ENCODE data around the gene TRPT1. TPM values are rescaled to one million over a fixed set of nuclear protein-coding genes. Genes with fewer than 3 reads are reported as not detected.

TRPT1 gene
- total RNA-seq, 2 experiments from 2014 or later: 18.2 to 18.3 TPM

DNA sequence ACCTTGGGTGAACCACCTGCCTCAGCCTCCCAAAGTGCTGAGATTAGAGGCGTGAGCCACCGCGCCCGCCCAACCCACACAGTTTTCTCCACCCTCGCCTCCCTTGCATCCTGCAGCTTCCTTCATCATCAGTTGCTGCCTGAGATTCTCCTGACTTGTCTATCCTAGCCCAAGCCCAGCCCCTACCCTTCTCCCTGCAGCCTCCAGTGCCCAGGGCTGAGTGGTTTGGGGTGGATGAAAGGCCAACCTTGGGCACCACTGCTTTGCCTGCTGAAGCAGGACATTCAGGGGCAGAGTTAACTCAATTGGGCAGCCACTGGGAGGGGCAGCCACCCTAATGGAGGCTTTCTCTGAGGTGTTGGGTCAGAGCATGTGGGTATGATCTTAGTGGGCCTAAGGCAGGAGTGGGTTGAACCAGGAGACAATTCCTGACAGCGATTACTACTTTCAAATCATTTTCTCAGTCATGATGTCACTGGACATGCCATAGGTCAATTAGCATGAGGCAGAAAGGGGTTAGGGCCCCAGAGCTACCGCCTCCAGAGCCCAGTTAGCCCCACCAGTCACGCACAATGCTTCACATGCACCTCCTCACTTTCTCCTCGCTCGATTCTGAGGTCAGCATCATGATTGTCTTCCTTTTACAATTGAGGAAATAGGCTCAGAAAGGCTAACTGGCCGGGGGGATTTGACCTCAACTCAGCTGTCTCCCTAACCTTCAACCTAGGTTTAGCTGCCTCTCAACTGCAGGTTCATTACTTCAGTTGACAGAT lies 13.9 kb upstream of the TRPT1 start:
- intact Hi-C loops (cut with micrococcal nuclease): loop anchor here (2.0 to 10.0 kb wide), 4 partner anchors 45 to 845 kb away; partner anchors contain the start of genes BAD, CDCA5, EHD1 and GPR137
- peaks cover 23% of the 10 kb centered on the region for H3K36me3 Mint-ChIP-seq (ENCODE audit: low read depth)
- CTCF ChIA-PET: interaction anchor here (2.7 kb wide), 1 partner anchor 61 kb away, joined by 6 read pairs; the partner anchor contains the start of gene CATSPERZ
- peaks cover 37% of the 10 kb centered on the region for H3K4me1 Mint-ChIP-seq (ENCODE audit: low read depth)
- H3K27me3 Mint-ChIP-seq (ENCODE audit: low read depth): no peaks in the 10 kb centered on the region
- peak overlapping the region; percentile 98 for H3K27ac Mint-ChIP-seq
- peak; percentile 40 for DNase-seq
- peak overlapping the region; percentile 92 for H3K4me3 Mint-ChIP-seq
- no peaks in the 10 kb centered on the region for H3K9me3 Mint-ChIP-seq

DNA sequence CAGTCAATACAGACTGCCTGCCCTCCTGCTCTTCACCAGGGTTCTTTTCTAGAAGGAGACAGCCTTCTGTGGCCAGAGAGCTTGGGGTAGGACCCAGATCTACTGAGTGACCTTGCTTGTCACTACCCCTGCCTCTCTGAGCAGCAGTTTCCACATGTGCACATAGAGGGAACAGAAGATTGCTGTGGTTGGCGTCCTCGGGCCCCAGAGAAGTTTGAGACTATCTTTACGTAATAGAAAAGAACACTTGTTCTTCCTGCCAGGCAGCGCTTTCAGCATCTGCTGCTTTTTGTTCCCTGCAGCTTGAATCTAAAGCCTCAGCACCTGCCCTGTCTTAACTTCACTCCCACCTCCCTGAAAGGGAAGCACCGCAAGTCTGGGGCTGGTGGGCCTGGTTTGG lies 13.0 kb upstream of the TRPT1 start:
- H3K4me1 Mint-ChIP-seq (ENCODE audit: low read depth): peaks cover 37% of the 10 kb centered on the region
- peak overlapping the region; percentile 98 for H3K27ac Mint-ChIP-seq
- CTCF ChIA-PET: interaction anchor here (0.7 to 2.7 kb wide), 3 partner anchors 41 to 66 kb away, joined by 3 to 6 read pairs (median 4); partner anchors contain the start of gene CATSPERZ

DNA sequence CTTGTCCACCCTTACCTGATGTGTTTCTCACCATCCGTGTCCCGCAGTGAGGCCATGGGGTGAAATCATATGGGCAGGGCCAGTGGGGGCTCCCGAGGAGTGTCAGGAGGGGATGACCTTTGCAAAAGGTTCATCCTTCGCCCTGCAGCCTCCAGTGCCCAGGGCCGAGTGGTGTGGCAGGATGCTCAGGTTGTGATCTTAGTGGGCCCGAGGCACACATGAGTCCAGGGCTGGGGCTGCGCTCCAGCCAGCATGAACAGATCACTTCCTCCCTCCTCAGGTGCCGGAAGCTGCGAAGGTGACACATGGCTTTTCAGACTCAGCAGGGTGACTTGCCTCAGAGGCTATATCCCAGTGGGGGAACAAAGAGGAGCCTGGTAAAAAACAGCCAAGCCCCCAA lies 12.1 kb upstream of the TRPT1 start:
- Mint-ChIP-seq H3K9me3 (no peaks in the 10 kb centered on the region), H3K4me3 (no peak overlapping the region), H3K27ac (peak overlapping the region; percentile 98), H3K27me3 (ENCODE audit: low read depth) (no peaks in the 10 kb centered on the region), H3K36me3 (ENCODE audit: low read depth) (peaks cover 14% of the 10 kb centered on the region), H3K4me1 (ENCODE audit: low read depth) (peaks cover 30% of the 10 kb centered on the region)
- intact Hi-C loops (cut with micrococcal nuclease): no loop called here
- DNase-seq: no peak
- CTCF ChIA-PET: interaction anchor here (0.8 to 2.7 kb wide), 3 partner anchors 47 to 67 kb away, joined by 3 to 6 read pairs (median 3); partner anchors contain the start of genes CATSPERZ and GPR137

More for the DNA sequence above, 13.0 kb upstream of the TRPT1 start:
- Mint-ChIP-seq H3K4me3 (peak overlapping the region; percentile 27), H3K36me3 (ENCODE audit: low read depth) (peaks cover 22% of the 10 kb centered on the region), H3K27me3 (ENCODE audit: low read depth) (no peaks in the 10 kb centered on the region), H3K9me3 (no peaks in the 10 kb centered on the region)
- intact Hi-C loops (cut with micrococcal nuclease): no loop called here
- DNase-seq: no peak

DNA sequence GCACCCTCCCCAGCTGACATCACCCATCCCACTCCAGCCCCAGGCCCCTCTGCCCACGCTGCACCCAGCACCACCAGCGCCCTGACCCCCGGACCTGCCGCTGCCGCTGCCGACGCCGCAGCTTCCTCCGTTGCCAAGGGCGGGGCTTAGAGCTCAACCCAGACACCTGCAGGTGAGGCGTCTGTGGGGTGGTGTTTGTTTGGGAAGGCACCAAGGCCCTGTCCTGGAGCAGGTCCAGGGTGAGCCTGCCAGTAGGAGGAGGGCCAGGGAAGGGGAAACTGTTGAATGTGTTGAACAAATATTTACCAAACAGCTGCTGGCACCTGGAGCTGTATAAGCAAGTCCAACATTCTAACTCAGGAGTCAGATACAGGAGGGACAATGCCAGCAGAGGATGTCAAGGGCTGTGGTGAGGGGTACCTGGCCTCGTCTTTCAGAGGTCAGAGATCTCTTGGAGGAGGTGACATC lies 11.5 kb upstream of the TRPT1 start:
- CTCF ChIA-PET: interaction anchor here (0.7 to 2.7 kb wide), 4 partner anchors 31 to 118 kb away, joined by 3 to 6 read pairs (median 4); partner anchors contain the start of genes CATSPERZ and FERMT3
- no peaks in the 10 kb centered on the region for H3K27me3 Mint-ChIP-seq (ENCODE audit: low read depth)
- H3K4me3 Mint-ChIP-seq: no peak overlapping the region
- intact Hi-C loops (cut with micrococcal nuclease): no loop called here
- H3K9me3 Mint-ChIP-seq: no peaks in the 10 kb centered on the region
- peaks cover 11% of the 10 kb centered on the region for H3K36me3 Mint-ChIP-seq (ENCODE audit: low read depth)
- peaks cover 27% of the 10 kb centered on the region for H3K4me1 Mint-ChIP-seq (ENCODE audit: low read depth)
- no peak for DNase-seq
- peak overlapping the region; percentile 59 for H3K27ac Mint-ChIP-seq

DNA sequence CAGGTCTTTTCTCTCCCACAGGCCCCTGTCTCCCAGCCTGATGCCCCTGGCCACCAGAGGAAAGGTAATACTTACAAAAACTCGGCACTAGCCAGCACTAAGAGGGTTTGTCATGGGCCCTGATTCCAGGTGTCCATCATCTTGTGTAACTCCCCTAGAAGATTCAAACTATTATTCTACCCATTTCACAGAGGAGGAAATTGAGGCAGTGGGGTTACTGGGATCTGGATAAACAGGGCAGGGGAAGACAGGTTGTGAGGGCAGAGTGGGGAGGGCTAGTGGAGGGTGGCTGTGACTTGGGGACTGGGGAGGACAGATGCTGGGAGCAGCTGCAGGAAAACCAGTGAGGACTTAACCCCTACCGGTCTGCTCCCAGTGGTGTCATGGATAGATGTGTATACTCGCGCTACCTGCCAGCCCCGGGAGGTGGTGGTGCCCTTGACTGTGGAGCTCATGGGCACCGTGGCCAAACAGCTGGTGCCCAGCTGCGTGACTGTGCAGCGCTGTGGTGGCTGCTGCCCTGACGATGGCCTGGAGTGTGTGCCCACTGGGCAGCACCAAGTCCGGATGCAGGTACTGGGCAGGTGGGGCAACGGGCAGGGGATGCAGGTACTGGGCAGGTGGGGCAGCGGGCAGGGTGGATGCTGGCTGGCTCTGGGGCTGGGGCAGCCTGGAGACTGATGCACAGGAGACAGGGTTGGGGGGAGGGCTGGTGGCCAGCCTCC lies 9.6 kb upstream of the TRPT1 start:
- intact Hi-C loops (cut with micrococcal nuclease): no loop called here
- peaks cover 35% of the 10 kb centered on the region for H3K4me1 Mint-ChIP-seq (ENCODE audit: low read depth)
- no peak for DNase-seq
- peak overlapping the region; percentile 59 for H3K27ac Mint-ChIP-seq
- no peaks in the 10 kb centered on the region for H3K27me3 Mint-ChIP-seq (ENCODE audit: low read depth)
- peaks cover 10% of the 10 kb centered on the region for H3K36me3 Mint-ChIP-seq (ENCODE audit: low read depth)
- H3K4me3 Mint-ChIP-seq: peak overlapping the region; percentile 81
- CTCF ChIA-PET: interaction anchor here (1.0 to 1.3 kb wide), 2 partner anchors 9 to 42 kb away, joined by 3 read pairs; no protein-coding TSS in a partner anchor
- no peaks in the 10 kb centered on the region for H3K9me3 Mint-ChIP-seq

DNA sequence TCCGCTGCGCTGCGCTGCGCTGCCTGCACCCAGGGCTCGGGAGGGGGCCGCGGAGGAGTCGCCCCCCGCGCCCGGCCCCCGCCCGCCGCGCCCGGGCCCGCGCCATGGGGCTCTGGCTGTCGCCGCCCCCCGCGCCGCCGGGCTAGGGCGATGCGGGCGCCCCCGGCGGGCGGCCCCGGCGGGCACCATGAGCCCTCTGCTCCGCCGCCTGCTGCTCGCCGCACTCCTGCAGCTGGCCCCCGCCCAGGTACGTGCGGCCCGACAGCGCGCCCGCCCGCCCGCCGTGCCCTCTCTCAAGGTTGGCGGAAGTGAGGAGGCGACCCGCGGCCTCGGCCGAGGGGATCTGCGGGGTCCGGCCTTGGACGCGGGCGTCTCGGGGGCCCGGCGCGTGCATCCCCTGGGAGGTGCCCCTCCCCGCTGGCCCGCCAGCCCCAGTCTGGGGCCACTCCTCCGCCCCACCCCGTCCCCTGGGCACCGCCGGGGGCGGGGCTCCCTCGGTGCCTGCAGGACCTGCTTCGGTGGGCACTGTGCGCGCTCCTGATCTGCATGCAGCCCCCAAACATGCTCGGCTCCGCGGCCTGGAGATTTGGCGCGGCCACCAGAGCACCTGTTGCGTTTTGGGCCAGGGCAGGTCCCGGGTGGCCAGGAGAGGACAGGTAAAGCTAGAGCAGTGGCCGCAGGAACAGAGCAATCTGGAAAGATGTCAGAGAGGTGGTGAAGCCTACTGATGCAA lies 8.8 kb upstream of the TRPT1 start:
- H3K9me3 Mint-ChIP-seq: no peaks in the 10 kb centered on the region
- H3K27ac Mint-ChIP-seq: peak overlapping the region; percentile 59
- peak; percentile 47 for DNase-seq
- no peaks in the 10 kb centered on the region for H3K27me3 Mint-ChIP-seq (ENCODE audit: low read depth)
- CTCF ChIA-PET: no interaction called here
- peaks cover 7% of the 10 kb centered on the region for H3K36me3 Mint-ChIP-seq (ENCODE audit: low read depth)
- H3K4me1 Mint-ChIP-seq (ENCODE audit: low read depth): peaks cover 31% of the 10 kb centered on the region
- peak overlapping the region; percentile 81 for H3K4me3 Mint-ChIP-seq
- intact Hi-C loops (cut with micrococcal nuclease): no loop called here

DNA sequence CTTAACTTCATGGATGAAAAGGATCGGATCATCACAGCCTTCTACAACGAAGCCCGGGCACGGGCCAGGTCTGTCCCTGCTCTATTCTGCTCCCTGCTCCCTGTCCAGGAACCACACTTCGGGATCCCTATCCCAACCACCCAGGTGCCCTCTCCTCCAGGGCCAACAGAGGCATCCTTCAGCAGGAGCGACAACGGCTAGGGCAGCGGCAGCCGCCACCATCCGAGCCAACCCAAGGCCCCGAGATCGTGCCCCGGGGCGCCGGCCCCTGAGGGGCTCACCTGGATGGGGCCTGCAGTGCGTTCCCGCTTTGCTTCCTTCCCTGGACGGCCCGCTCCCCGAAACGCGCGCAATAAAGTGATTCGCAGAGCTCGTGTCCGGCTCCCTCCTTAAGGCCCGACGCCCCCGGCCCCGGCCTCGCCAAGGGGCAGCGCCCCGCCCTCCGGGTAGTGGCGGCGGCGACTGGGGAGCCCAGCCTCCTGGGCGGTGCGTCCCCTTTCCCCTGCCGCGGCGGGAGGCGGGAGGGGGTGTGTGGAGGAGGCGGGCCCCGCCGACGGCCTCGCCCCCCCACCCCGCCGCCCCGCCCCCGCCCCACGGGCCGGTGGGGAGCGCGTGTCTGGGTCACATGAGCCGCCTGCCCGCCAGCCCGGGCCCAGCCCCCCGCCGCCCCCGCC lies 8.1 kb upstream of the TRPT1 start, which contains the start of gene VEGFB:
Gene VEGFB (plus strand): TSS at position 672 of the 674 bp plus-strand sequence. CDS start 250 bp downstream, outside the sequence.
- Mint-ChIP-seq H3K4me1 (ENCODE audit: low read depth) (peaks cover 33% of the 10 kb centered on the region), H3K4me3 (peak within 1 kb of the TSS; percentile 81), H3K36me3 (ENCODE audit: low read depth) (peaks cover 4% of the 10 kb centered on the region), H3K27ac (peak within 1 kb of the TSS; percentile 59), H3K9me3 (no peaks in the 10 kb centered on the region), H3K27me3 (ENCODE audit: low read depth) (no peaks in the 10 kb centered on the region)
- intact Hi-C loops (cut with micrococcal nuclease): no loop called here
- CTCF ChIA-PET: no interaction called here
- DNase-seq: peak; percentile 57

DNA sequence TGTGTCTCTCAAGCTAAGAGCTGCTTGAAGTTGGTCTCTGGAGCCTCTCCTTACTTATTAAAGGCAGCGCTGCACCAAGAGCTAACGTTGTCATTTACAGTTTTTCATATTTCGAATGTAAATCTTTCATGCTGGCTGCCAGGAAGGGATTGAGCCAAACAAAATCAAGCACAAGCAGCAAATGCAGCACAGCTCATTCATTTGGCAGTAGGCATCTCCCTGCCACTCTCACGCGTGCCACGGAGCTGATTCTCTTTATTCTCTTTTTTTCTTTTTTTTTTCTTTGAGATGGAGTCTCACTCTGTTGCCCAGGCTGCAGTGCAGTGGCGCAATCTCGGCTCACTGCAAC lies 7.0 kb upstream of the TRPT1 start:
- peaks cover 4% of the 10 kb centered on the region for H3K36me3 Mint-ChIP-seq (ENCODE audit: low read depth)
- no peaks in the 10 kb centered on the region for H3K27me3 Mint-ChIP-seq (ENCODE audit: low read depth)
- peak overlapping the region; percentile 61 for H3K4me3 Mint-ChIP-seq
- intact Hi-C loops (cut with micrococcal nuclease): no loop called here
- no peak overlapping the region for H3K27ac Mint-ChIP-seq
- H3K9me3 Mint-ChIP-seq: no peaks in the 10 kb centered on the region
- peaks cover 39% of the 10 kb centered on the region for H3K4me1 Mint-ChIP-seq (ENCODE audit: low read depth)
- CTCF ChIA-PET: interaction anchor here (1.6 kb wide), 1 partner anchor 28 kb away, joined by 7 read pairs; no protein-coding TSS in a partner anchor
- no peak for DNase-seq

DNA sequence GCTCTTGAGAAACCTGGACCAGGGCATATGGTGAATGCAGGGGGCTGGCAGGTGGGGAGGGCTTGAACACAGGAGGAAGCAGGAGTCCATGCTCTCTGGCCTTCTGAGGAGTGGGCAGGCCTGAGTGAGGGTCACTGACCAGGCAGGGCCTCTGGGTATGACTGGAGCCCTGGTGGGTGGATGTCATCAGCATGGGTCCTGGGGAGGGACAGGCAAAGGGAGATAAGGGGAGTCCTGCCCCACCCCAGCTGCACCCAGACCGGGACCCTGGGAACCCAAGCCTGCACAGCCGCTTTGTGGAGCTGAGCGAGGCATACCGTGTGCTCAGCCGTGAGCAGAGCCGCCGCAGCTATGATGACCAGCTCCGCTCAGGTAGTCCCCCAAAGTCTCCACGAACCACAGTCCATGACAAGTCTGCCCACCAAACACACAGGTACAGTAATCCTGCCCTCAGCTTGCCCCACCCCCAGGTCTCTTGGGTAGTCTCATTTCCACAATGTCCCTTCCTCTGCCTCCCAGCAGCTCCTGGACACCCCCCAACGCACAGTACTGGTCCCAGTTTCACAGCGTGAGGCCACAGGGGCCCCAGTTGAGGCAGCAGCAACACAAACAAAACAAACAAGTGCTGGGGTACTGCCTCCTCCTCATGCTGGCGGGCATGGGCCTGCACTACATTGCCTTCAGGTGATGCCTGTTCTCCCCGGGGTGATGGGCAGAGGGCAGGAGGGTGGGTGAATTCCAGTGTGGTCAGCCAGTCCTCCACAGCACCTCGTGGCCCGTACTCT lies 6.4 kb upstream of the TRPT1 start:
- peaks cover 44% of the 10 kb centered on the region for H3K4me1 Mint-ChIP-seq (ENCODE audit: low read depth)
- H3K36me3 Mint-ChIP-seq (ENCODE audit: low read depth): peaks cover 4% of the 10 kb centered on the region
- peak overlapping the region; percentile 78 for H3K4me3 Mint-ChIP-seq
- peak overlapping the region; percentile 39 for H3K27ac Mint-ChIP-seq
- CTCF ChIA-PET: interaction anchor here (1.6 kb wide), 1 partner anchor 28 kb away, joined by 7 read pairs; no protein-coding TSS in a partner anchor
- intact Hi-C loops (cut with micrococcal nuclease): no loop called here
- no peaks in the 10 kb centered on the region for H3K9me3 Mint-ChIP-seq
- DNase-seq: no peak
- no peaks in the 10 kb centered on the region for H3K27me3 Mint-ChIP-seq (ENCODE audit: low read depth)

DNA sequence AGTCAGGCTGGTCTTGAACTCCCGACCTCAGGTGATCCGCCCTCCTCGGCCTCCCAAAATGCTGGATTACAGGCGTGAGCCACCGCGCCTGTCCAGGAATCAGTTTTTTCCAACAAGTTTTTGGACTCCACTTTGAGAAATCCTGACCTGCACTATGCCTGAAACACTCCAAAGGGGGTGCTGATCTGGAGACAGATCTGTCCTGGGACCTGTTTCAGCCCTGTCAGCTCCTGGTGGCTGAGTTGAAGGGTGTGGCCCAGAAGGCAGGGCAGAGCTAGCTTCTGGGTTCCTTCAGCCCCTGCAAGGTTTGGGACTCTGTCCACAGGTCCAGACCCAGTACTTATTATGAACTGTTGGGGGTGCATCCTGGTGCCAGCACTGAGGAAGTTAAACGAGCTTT lies 5.6 kb upstream of the TRPT1 start:
- CTCF ChIA-PET: interaction anchor here (1.6 kb wide), 1 partner anchor 27 kb away, joined by 7 read pairs; no protein-coding TSS in a partner anchor
- intact Hi-C loops (cut with micrococcal nuclease): loop anchor here (2.0 kb wide), 1 partner anchor 15 kb away; the partner anchor contains the start of gene PPP1R14B
- Mint-ChIP-seq H3K36me3 (ENCODE audit: low read depth) (peaks cover 3% of the 10 kb centered on the region), H3K27me3 (ENCODE audit: low read depth) (no peaks in the 10 kb centered on the region), H3K4me1 (ENCODE audit: low read depth) (peaks cover 47% of the 10 kb centered on the region), H3K9me3 (no peaks in the 10 kb centered on the region), H3K4me3 (peak overlapping the region; percentile 78), H3K27ac (no peak overlapping the region)
- DNase-seq: no peak

DNA sequence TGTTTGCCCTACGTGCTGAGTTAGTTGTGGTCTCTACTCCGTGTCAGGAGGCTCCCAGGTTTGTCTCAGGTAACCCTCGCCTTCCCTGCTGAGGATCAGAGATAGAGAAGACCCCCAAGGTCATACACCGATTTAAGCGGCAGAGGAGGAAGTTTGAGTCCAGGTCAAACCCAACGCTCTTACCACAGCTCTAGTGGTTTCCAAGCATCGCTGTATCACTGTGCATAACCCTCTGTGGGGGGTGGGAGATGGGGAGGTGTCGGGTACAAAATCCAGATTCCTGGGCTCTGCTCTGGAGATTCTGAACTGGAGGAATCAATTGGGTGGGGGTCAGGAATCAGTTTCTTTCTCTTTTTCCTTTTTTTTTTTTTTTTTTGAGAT lies 5.0 kb upstream of the TRPT1 start:
- no peak for DNase-seq
- CTCF ChIA-PET: no interaction called here
- H3K4me1 Mint-ChIP-seq (ENCODE audit: low read depth): peaks cover 47% of the 10 kb centered on the region

More for the DNA sequence above, 5.0 kb upstream of the TRPT1 start:
- Mint-ChIP-seq H3K4me3 (peak overlapping the region; percentile 78), H3K36me3 (ENCODE audit: low read depth) (peaks cover 3% of the 10 kb centered on the region), H3K27ac (peak overlapping the region; percentile 75), H3K9me3 (no peaks in the 10 kb centered on the region), H3K27me3 (ENCODE audit: low read depth) (no peaks in the 10 kb centered on the region)
- intact Hi-C loops (cut with micrococcal nuclease): loop anchor here (1.0 to 2.0 kb wide), 5 partner anchors 10 to 74 kb away; partner anchors contain the start of genes ESRRA, FKBP2 and PPP1R14B

Measured in activated naive CD4-positive, alpha-beta T cell treated with anti-CD3 and anti-CD28 coated beads for 36 hours (primary cell).